ENCODE results near the gene DGKD.

DNA sequence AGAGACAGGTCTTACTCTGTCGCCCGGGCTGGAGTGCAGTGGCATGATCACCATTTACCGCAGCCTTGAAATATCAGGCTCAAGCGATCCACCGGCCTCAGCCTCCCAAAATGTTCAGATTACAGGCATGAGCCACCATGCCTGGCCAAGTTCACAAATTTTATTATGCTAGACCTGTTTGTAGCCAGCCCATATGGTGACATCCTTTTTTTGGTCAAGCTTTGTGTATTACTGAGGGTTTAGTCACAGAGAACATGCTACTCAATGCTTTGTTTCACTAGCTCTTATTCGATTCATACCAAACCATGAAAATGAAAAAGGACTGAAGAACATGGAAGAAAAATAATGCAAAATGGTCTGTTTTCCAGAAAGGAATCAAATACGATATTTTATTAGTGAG is 41.4 kb downstream of the DGKD start:
- TF ChIP-seq, protein P1, sequence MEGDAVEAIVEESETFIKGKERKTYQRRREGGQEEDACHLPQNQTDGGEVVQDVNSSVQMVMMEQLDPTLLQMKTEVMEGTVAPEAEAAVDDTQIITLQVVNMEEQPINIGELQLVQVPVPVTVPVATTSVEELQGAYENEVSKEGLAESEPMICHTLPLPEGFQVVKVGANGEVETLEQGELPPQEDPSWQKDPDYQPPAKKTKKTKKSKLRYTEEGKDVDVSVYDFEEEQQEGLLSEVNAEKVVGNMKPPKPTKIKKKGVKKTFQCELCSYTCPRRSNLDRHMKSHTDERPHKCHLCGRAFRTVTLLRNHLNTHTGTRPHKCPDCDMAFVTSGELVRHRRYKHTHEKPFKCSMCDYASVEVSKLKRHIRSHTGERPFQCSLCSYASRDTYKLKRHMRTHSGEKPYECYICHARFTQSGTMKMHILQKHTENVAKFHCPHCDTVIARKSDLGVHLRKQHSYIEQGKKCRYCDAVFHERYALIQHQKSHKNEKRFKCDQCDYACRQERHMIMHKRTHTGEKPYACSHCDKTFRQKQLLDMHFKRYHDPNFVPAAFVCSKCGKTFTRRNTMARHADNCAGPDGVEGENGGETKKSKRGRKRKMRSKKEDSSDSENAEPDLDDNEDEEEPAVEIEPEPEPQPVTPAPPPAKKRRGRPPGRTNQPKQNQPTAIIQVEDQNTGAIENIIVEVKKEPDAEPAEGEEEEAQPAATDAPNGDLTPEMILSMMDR (IDR thresholded peaks at IDR 0.05), result no peak
- no peak for TF ChIP-seq POLR2A (IDR thresholded peaks at IDR 0.05)
- TF ChIP-seq EP300 (IDR thresholded peaks at IDR 0.05), result no peak
- no peak for TF ChIP-seq POLR2AphosphoS5 (IDR thresholded peaks at IDR 0.05)

All from gastroesophageal sphincter (tissue), 3 donors.